NOMO-1 treated with dmso at 0.1 percent for 144 hours (cell line): ENCODE results near the gene EXOC6B.

ENCODE experiments used
- DNase-seq: peaks from one replicate; lab custom pipeline; 2025; ENCODE audit not compliant: unreplicated experiment; lab: John Stamatoyannopoulos, UW

Gene EXOC6B

GRCh38 chr2:72291059-72291458, 534.8 kb downstream of the EXOC6B start:
- DNase-seq = no peak

- no peak for DNase-seq
Observed at GRCh38 chr2:72289736-72290135, 536.1 kb downstream of the EXOC6B start.

- DNase-seq = no peak
Observed at GRCh38 chr2:72289283-72289682, 536.5 kb downstream of the EXOC6B start.

GRCh38 chr2:72278046-72278445, 547.8 kb downstream of the EXOC6B start:
- DNase-seq = no peak

GRCh38 chr2:72276876-72277275, 549.0 kb downstream of the EXOC6B start:
- no peak for DNase-seq

- no peak for DNase-seq
Observed at GRCh38 chr2:72276356-72276755, 549.5 kb downstream of the EXOC6B start.

- no peak for DNase-seq
Observed at GRCh38 chr2:72275084-72275483, 550.7 kb downstream of the EXOC6B start.

- no peak for DNase-seq
Observed at GRCh38 chr2:72274380-72274797, 551.4 kb downstream of the EXOC6B start.

- DNase-seq = no peak
Observed at GRCh38 chr2:72273384-72273783, 552.4 kb downstream of the EXOC6B start.

GRCh38 chr2:72271766-72272641, 553.8 kb downstream of the EXOC6B start:
- DNase-seq = no peak

GRCh38 chr2:72271276-72271614, 554.6 kb downstream of the EXOC6B start:
- no peak for DNase-seq

GRCh38 chr2:72270556-72271275, 555.1 kb downstream of the EXOC6B start:
- no peak for DNase-seq

GRCh38 chr2:72263776-72264060, 562.1 kb downstream of the EXOC6B start:
- DNase-seq = no peak

GRCh38 chr2:72263043-72263775, 562.6 kb downstream of the EXOC6B start:
- DNase-seq = no peak

GRCh38 chr2:72261076-72261475, 564.8 kb downstream of the EXOC6B start:
- DNase-seq = no peak

- no peak for DNase-seq
Observed at GRCh38 chr2:72255540-72255939, 570.3 kb downstream of the EXOC6B start.

GRCh38 chr2:72254831-72255451, 570.9 kb downstream of the EXOC6B start:
- no peak for DNase-seq

- no peak for DNase-seq
Observed at GRCh38 chr2:72238311-72238710, 587.5 kb downstream of the EXOC6B start.

GRCh38 chr2:72237549-72237948, 588.3 kb downstream of the EXOC6B start:
- DNase-seq = no peak

GRCh38 chr2:72236445-72237067, 589.3 kb downstream of the EXOC6B start:
- no peak for DNase-seq
